GM12872 (cell line): ENCODE results near the gene ZNF221.

Source experiments
- TF ChIP-seq, protein P1 (sequence below): IDR thresholded peaks from 3 replicates; pipeline ENCODE4 v1.5.1; 2011; ENCODE audit warnings: low read depth, mild to moderate bottlenecking, low read length, moderate library complexity; ENCODE audit not compliant: insufficient read depth

The ZNF221 gene

GRCh38 chr19:43939557-43940260 lies 11.3 kb upstream of the ZNF221 start:
- TF ChIP-seq, protein P1, sequence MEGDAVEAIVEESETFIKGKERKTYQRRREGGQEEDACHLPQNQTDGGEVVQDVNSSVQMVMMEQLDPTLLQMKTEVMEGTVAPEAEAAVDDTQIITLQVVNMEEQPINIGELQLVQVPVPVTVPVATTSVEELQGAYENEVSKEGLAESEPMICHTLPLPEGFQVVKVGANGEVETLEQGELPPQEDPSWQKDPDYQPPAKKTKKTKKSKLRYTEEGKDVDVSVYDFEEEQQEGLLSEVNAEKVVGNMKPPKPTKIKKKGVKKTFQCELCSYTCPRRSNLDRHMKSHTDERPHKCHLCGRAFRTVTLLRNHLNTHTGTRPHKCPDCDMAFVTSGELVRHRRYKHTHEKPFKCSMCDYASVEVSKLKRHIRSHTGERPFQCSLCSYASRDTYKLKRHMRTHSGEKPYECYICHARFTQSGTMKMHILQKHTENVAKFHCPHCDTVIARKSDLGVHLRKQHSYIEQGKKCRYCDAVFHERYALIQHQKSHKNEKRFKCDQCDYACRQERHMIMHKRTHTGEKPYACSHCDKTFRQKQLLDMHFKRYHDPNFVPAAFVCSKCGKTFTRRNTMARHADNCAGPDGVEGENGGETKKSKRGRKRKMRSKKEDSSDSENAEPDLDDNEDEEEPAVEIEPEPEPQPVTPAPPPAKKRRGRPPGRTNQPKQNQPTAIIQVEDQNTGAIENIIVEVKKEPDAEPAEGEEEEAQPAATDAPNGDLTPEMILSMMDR, result no peak

DNA sequence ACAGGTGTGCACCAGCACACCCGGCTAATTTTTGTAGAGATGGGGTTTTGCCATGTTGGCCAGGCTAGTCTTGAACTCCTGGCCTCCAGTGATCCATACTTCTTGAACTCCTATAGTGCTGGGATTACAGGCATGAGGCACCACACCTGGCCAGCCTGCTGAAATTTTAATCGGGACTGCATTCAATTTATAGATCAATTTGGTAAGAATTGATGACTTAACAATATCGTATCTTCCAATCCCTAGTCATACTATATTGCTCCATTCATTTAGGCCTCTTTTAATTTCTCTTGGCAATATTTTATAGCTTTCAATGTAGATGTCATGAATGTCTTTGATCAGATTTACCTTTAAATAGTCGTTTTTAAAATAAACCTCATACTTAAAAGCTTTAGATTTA lies 10.3 kb upstream of the ZNF221 start:
- TF ChIP-seq, protein P1, result no peak

GRCh38 chr19:43941209-43941608 lies 9.8 kb upstream of the ZNF221 start:
- TF ChIP-seq, protein P1, result no peak

- TF ChIP-seq, protein P1, result no peak
These were observed 5.8 kb downstream of the ZNF221 start for GRCh38 chr19:43956827-43957226.

DNA sequence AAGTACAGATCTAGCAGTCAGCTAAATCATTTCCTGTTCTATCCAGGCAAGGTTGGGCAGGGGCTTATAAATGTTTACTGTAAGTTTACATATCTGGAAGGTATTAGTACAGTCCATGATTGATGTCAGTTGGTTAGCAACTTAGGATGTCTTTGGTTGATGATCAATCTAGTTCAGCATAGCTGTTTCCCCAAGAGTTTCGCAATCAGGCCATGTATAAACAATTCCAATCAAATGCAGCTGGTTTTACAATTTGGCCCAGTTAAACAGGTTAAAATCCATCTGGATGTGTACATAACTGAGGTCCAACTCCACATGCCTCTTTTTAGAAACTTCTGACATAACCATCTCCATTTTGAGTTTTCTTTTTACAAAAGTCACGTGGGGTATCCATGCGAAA lies 6.9 kb downstream of the ZNF221 start:
- TF ChIP-seq, protein P1, result no peak

- TF ChIP-seq, protein P1, result no peak
These were observed 9.4 kb downstream of the ZNF221 start for GRCh38 chr19:43960411-43960810.

DNA sequence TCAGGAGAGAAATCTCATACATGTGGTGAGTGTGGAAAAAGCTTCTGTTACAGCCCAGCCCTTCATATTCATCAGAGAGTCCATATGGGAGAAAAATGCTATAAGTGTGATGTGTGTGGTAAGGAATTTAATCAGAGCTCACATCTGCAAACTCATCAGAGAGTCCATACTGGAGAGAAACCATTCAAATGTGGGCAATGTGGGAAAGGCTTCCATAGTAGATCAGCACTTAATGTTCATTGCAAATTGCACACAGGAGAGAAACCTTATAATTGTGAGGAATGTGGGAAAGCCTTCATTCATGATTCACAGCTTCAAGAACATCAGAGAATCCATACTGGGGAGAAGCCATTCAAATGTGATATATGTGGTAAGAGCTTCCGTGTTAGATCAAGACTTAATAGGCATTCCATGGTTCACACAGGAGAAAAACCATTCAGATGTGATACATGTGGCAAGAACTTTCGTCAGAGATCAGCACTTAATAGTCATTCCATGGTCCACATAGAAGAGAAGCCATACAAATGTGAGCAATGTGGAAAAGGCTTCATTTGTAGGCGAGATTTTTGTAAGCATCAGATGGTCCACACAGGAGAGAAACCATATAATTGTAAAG lies 15.2 kb downstream of the ZNF221 start:
- TF ChIP-seq, protein P1, result no peak
